Left ventricle myocardium inferior (tissue), 1 donor: ENCODE results near the gene CHD2. TPM values are rescaled to one million over a fixed set of nuclear protein-coding genes. Genes with fewer than 3 reads are reported as not detected.

Experiments
- DNase-seq: peaks from one replicate; pipeline ENCODE4 v3.0.0-alpha.2; 2020
- H3K27ac ChIP-seq: fragments of 200-600 bp; replicated peaks from 2 replicates; pipeline ENCODE4 v1.8.0; 2021
- H3K27me3 ChIP-seq: fragments of 200-600 bp; 2 replicates; pipeline ENCODE4 v1.8.0; 2021; ENCODE audit warnings: low read depth
- H3K36me3 ChIP-seq: fragments of 200-600 bp; 2 replicates; pipeline ENCODE4 v1.8.0; 2021
- H3K4me1 ChIP-seq: fragments of 200-600 bp; 2 replicates; pipeline ENCODE4 v1.8.0; 2021
- H3K4me3 ChIP-seq: fragments of 200-600 bp; 2 replicates; pipeline ENCODE4 v1.8.0; 2021; ENCODE audit warnings: mild to moderate bottlenecking, moderate library complexity
- H3K9me3 ChIP-seq: fragments of 200-600 bp; replicated peaks from 2 replicates; pipeline ENCODE4 v1.8.0; 2021
- intact Hi-C: fragments of 100-400 bp; cut with micrococcal nuclease; formaldehyde crosslinking; loops from one replicate; pipeline ENCODE4 v1.11.0; 2022
- total RNA-seq: library from RNA; stranded (reverse); fragmentation: NEBNext Ultra II Directional; extraction: Animal tissue kit (Norgen Biotek cat#: 25700); gene quantifications from one replicate; pipeline ENCODE4 v1.2.1, GENCODE V29; 2021
- TF ChIP-seq, protein P1 (sequence below): fragments of 200-600 bp; IDR thresholded peaks from 2 replicates; pipeline ENCODE4 v1.8.0; 2021; ENCODE audit warnings: antibody characterized with exemption, mild to moderate bottlenecking, borderline replicate concordance
- donor health status: DM: no; HTN: yes; CAD: no; lungs with severe emphysema.

CHD2 gene
- total RNA-seq, 1 donor from 2014 or later, result 41.3 TPM

DNA sequence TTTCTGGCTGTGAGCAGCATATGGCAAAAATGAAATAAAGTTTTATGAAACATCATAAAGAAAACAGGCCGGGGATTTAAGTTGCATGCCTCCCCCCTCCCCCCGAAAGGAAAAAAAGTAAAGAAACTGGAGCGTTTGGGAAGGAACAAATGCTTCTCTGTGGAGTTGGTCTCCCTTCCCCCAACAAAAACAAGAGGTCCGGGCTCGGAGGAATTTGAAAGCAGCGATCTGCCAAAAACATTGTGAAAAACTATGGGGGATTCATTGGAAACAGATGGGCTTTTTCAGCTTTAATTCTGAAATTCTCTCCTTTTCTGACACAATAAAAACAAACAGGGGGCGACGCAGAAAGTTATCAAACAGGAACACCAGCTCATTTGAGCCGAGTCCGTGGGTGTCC is 171.9 kb downstream of the CHD2 start:
- Histone ChIP-seq H3K9me3 (no peaks in the 10 kb centered on the region), H3K36me3 (no peaks in the 10 kb centered on the region), H3K4me1 (peaks cover 68% of the 10 kb centered on the region), H3K4me3 (peak overlapping the region; percentile 84), H3K27ac (peak overlapping the region; percentile 89), H3K27me3 (peaks cover 41% of the 10 kb centered on the region)
- intact Hi-C loops, result no loop called here
- no peak for DNase-seq
- TF ChIP-seq, protein P1, sequence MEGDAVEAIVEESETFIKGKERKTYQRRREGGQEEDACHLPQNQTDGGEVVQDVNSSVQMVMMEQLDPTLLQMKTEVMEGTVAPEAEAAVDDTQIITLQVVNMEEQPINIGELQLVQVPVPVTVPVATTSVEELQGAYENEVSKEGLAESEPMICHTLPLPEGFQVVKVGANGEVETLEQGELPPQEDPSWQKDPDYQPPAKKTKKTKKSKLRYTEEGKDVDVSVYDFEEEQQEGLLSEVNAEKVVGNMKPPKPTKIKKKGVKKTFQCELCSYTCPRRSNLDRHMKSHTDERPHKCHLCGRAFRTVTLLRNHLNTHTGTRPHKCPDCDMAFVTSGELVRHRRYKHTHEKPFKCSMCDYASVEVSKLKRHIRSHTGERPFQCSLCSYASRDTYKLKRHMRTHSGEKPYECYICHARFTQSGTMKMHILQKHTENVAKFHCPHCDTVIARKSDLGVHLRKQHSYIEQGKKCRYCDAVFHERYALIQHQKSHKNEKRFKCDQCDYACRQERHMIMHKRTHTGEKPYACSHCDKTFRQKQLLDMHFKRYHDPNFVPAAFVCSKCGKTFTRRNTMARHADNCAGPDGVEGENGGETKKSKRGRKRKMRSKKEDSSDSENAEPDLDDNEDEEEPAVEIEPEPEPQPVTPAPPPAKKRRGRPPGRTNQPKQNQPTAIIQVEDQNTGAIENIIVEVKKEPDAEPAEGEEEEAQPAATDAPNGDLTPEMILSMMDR, result no peak

- TF ChIP-seq, protein P1, result peak; percentile 26
- Histone ChIP-seq H3K27me3 (peaks cover 41% of the 10 kb centered on the region), H3K4me1 (peaks cover 61% of the 10 kb centered on the region), H3K27ac (peak overlapping the region; percentile 89), H3K9me3 (no peaks in the 10 kb centered on the region), H3K4me3 (peak overlapping the region; percentile 84), H3K36me3 (no peaks in the 10 kb centered on the region)
- DNase-seq, result peak; percentile 89
- intact Hi-C loops, result no loop called here
These were observed 172.6 kb downstream of the CHD2 start for GRCh38 chr15:93072411-93073394.

DNA sequence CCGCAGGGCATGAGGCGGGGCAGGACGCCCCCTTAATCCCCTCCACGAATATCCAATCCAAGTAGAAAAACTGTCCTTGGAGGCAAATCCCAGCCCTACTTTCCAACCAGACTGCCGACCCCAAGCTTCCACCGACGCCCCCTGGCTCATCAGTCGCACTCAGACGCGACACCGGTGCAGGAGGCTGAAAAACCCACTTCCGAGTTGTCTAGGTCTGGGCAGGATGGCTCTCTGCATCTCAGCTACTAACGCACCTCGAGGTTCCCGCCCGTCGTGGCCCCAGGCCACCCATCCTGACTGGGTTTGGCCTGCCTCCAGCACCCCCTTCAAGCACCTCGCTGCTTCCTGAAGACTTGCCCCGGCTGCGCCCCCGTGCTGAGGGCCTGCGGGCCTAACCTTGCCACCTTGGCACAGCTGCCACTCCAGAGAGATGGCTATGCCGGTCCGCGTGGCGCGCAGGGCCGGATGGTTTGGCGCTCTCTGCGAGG is 173.4 kb downstream of the CHD2 start:
- Histone ChIP-seq H3K9me3 (no peaks in the 10 kb centered on the region), H3K4me1 (peaks cover 53% of the 10 kb centered on the region), H3K4me3 (peak overlapping the region; percentile 84), H3K27ac (peak overlapping the region; percentile 89), H3K27me3 (peaks cover 41% of the 10 kb centered on the region), H3K36me3 (no peaks in the 10 kb centered on the region)
- intact Hi-C loops, result no loop called here
- no peak for DNase-seq
- TF ChIP-seq, protein P1, result no peak

DNA sequence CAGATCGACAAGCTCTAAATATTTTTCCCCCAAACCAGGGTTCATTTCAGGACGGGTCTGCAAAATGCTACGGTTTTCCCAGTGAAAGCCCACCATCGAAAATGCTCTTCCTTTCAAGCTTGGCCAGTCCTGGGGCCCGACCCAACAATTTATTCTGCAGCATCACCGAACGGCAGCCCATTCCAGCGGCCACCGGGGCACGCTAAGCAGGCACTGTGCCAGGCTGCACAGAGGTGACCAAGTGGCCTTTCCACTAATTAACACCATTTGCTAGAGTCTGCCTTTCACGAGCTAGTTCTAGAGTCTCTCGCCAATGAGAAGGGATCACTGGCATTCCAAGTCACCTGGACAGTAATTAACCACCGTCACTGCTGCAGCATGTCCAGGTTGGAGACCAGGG is 174.5 kb downstream of the CHD2 start:
- peaks cover 42% of the 10 kb centered on the region for H3K4me1 ChIP-seq
- H3K4me3 ChIP-seq, result no peak overlapping the region
- H3K9me3 ChIP-seq, result no peaks in the 10 kb centered on the region
- DNase-seq, result no peak
- H3K27me3 ChIP-seq, result peaks cover 41% of the 10 kb centered on the region
- H3K36me3 ChIP-seq, result no peaks in the 10 kb centered on the region
- H3K27ac ChIP-seq, result no peak overlapping the region
- TF ChIP-seq, protein P1, result no peak
- intact Hi-C loops, result no loop called here

GRCh38 chr15:93076217-93076616 is 176.1 kb downstream of the CHD2 start:
- no peak overlapping the region for H3K4me3 ChIP-seq
- no peaks in the 10 kb centered on the region for H3K9me3 ChIP-seq
- H3K27ac ChIP-seq, result no peak overlapping the region
- H3K36me3 ChIP-seq, result no peaks in the 10 kb centered on the region
- DNase-seq, result no peak
- intact Hi-C loops, result no loop called here
- TF ChIP-seq, protein P1, result no peak
- H3K27me3 ChIP-seq, result peaks cover 44% of the 10 kb centered on the region
- H3K4me1 ChIP-seq, result peaks cover 31% of the 10 kb centered on the region
